Liver (tissue), 9 donors: ENCODE data around the gene POU6F2. TPM values are rescaled to one million over a fixed set of nuclear protein-coding genes. Genes with fewer than 3 reads are reported as not detected.

ENCODE experiments used
- DNase-seq: peaks from one replicate; pipeline ENCODE4 v3.0.0-alpha.2; 2017; ENCODE audit warnings: low spot score
- H3K27ac ChIP-seq, 2 donors: one replicate each; pipeline ENCODE4 v1.7.0; 2013; ENCODE audit warnings: inconsistent platforms in 2 of 2, low read length in 2 of 2, control low read depth in 1 of 2, low read depth in 1 of 2, mild to moderate bottlenecking in 1 of 2
- H3K27me3 ChIP-seq, 4 donors: one replicate each; pipeline versions ENCODE4 v1.6.1 to v1.7.0; 2013; ENCODE audit warnings: low read length in 3 of 4, inconsistent platforms in 1 of 4, mild to moderate bottlenecking in 1 of 4, moderate library complexity in 1 of 4; ENCODE audit not compliant: control insufficient read depth in 4 of 4, insufficient read depth in 4 of 4
- H3K36me3 ChIP-seq, 4 donors: one replicate each; pipeline versions ENCODE4 v1.6.1 to v1.7.0; 2013; ENCODE audit warnings: low read length in 3 of 4, mild to moderate bottlenecking in 3 of 4, low read depth in 1 of 4, moderate library complexity in 1 of 4; ENCODE audit not compliant: control insufficient read depth in 4 of 4, insufficient read depth in 3 of 4
- H3K4me1 ChIP-seq, 4 donors: one replicate each; pipeline versions ENCODE4 v1.6.1 to v1.7.0; 2013; ENCODE audit warnings: low read length in 3 of 4, mild to moderate bottlenecking in 3 of 4, moderate library complexity in 1 of 4; ENCODE audit not compliant: control insufficient read depth in 4 of 4, insufficient read depth in 4 of 4
- H3K4me3 ChIP-seq, 3 donors: one replicate each; pipeline versions ENCODE4 v1.6.1 to v1.7.0; 2013; ENCODE audit warnings: low read length in 3 of 3, control low read depth in 1 of 3, low read depth in 1 of 3, mild to moderate bottlenecking in 1 of 3
- H3K9ac ChIP-seq, 2 donors: one replicate each; pipeline ENCODE4 v1.7.0; 2013; ENCODE audit warnings: low read length in 2 of 2, mild to moderate bottlenecking in 2 of 2, moderate library complexity in 2 of 2, control low read depth in 1 of 2, low read depth in 1 of 2
- H3K9me3 ChIP-seq, 4 donors: one replicate each; pipeline versions ENCODE4 v1.6.1 to v1.7.0; 2013; ENCODE audit warnings: low read length in 3 of 4; ENCODE audit not compliant: control insufficient read depth in 4 of 4
- CTCF ChIP-seq: fragments of 150-350 bp; IDR thresholded peaks from 2 replicates; pipeline ENCODE4 v1.5.1; 2017; ENCODE audit warnings: improper control_type of control experiment, low read depth, low read length; ENCODE audit not compliant: missing input control
- EGR1 ChIP-seq, 2 donors: IDR thresholded peaks; 2 replicates each; pipeline ENCODE4 v1.6.1; 2016 to 2018; ENCODE audit warnings: antibody characterized with exemption in 2 of 2, low read depth in 2 of 2
- FOXA1 ChIP-seq: IDR thresholded peaks from 2 replicates; pipeline ENCODE4 v1.6.1; 2016; ENCODE audit warnings: antibody characterized with exemption
- FOXA2 ChIP-seq: IDR thresholded peaks from 2 replicates; pipeline ENCODE4 v1.6.1; 2016; ENCODE audit warnings: antibody characterized with exemption
- GABPA ChIP-seq, 2 donors: IDR thresholded peaks in 1 of 2; conservative IDR thresholded peaks in 1 of 2; 2 replicates each; pipeline ENCODE4 v1.6.1; 2016; ENCODE audit warnings: antibody characterized with exemption in 2 of 2, mild to moderate bottlenecking in 1 of 2, moderate library complexity in 1 of 2
- HNF4A ChIP-seq, 2 donors: conservative IDR thresholded peaks; 2 replicates each; pipeline ENCODE4 v1.6.1; 2016; ENCODE audit warnings: antibody characterized with exemption in 2 of 2, mild to moderate bottlenecking in 2 of 2
- HNF4G ChIP-seq: IDR thresholded peaks from 2 replicates; pipeline ENCODE4 v1.6.1; 2016; ENCODE audit warnings: antibody characterized with exemption
- JUND ChIP-seq, 2 donors: IDR thresholded peaks; 2 replicates each; pipeline ENCODE4 v1.6.1; 2016; ENCODE audit warnings: antibody characterized with exemption in 2 of 2
- MAX ChIP-seq: IDR thresholded peaks from 2 replicates; pipeline ENCODE4 v1.6.1; 2016; ENCODE audit warnings: antibody characterized with exemption
- NR2F2 ChIP-seq: IDR thresholded peaks from 2 replicates; pipeline ENCODE4 v1.6.1; 2016; ENCODE audit warnings: antibody characterized with exemption
- RAD21 ChIP-seq, 2 donors: IDR thresholded peaks; 2 replicates each; pipeline ENCODE4 v1.6.1; 2016; ENCODE audit warnings: antibody characterized with exemption in 2 of 2, mild to moderate bottlenecking in 2 of 2
- REST ChIP-seq: IDR thresholded peaks from 2 replicates; pipeline ENCODE4 v1.6.1; 2016; ENCODE audit warnings: antibody characterized with exemption, mild to moderate bottlenecking
- RXRA ChIP-seq, 2 donors: IDR thresholded peaks; 2 replicates each; pipeline ENCODE4 v1.6.1; 2017 to 2018; ENCODE audit warnings: antibody characterized with exemption in 2 of 2, mild to moderate bottlenecking in 1 of 2
- SP1 ChIP-seq: IDR thresholded peaks from 2 replicates; pipeline ENCODE4 v1.6.1; 2018; ENCODE audit warnings: antibody characterized with exemption, mild to moderate bottlenecking
- TAF1 ChIP-seq: conservative IDR thresholded peaks from 2 replicates; pipeline ENCODE4 v1.6.1; 2016; ENCODE audit warnings: antibody characterized with exemption, mild to moderate bottlenecking
- YY1 ChIP-seq: IDR thresholded peaks from 2 replicates; pipeline ENCODE4 v1.6.1; 2016; ENCODE audit warnings: antibody characterized with exemption, mild to moderate bottlenecking
- ZBTB33 ChIP-seq: IDR thresholded peaks from 2 replicates; pipeline ENCODE4 v1.6.1; 2016; ENCODE audit warnings: antibody characterized with exemption
- WGBS: extraction: QIAGEN DNeasy Blood & Tissue Kit; methylation state at CpG from one replicate; pipeline ENCODE4 v1.1.7; 2013; 5-methylcytosine and 5-hydroxymethylcytosine counted together
- polyA plus RNA-seq, 2 donors: library from polyadenylated mRNA; stranded (reverse) in 1 of 2; unstranded in 1 of 2; fragments of 200-250 nt in 1 of 2; fragments of >200 nt in 1 of 2; fragmentation: Nextera tagmentation in 1 of 2; extraction: Ambion mirVana in 1 of 2; gene quantifications; one replicate each; pipeline versions ENCODE4 v1.2.1 to v1.2.3, GENCODE V29; 2013 to 2015
- total RNA-seq, 2 donors: library from RNA; depleted of rRNA; stranded (reverse); fragments of >200 nt; gene quantifications; one replicate each; pipeline ENCODE4 v1.2.3, GENCODE V29; 2014
- TF ChIP-seq, protein P1 (sequence below): IDR thresholded peaks from 2 replicates; pipeline ENCODE4 v1.6.1; 2016; ENCODE audit warnings: antibody characterized with exemption
- donor health status: healthy.
- donor health status: healthy.
- donor health status: healthy.
- donor health status: healthy.
- donor health status: healthy.

The POU6F2 gene
- total and polyA plus RNA-seq, 4 donors, result under 0.01 to 0.24 (median 0.08) TPM; not detected in 1

GRCh38 chr7:39260279-39260844 lies 282.7 kb downstream of the POU6F2 start:
- Histone ChIP-seq H3K4me3 (no peak overlapping the region), H3K27me3 (no peaks in the 10 kb centered on the region), H3K9me3 (no peaks in the 10 kb centered on the region), H3K27ac (no peak overlapping the region), H3K4me1 (no peaks in the 10 kb centered on the region), H3K9ac (no peak overlapping the region), H3K36me3 (no peaks in the 10 kb centered on the region)
- TF ChIP-seq MAX, result no peak
- no peak for TF ChIP-seq EGR1 (IDR thresholded peaks at IDR 0.05; ENCODE audit: low read depth in 2 of 2)
- TF ChIP-seq TAF1, result no peak
- no peak for TF ChIP-seq FOXA2
- TF ChIP-seq NR2F2, result no peak
- no peak for TF ChIP-seq CTCF
- TF ChIP-seq HNF4G, result no peak
- no peak for TF ChIP-seq ZBTB33
- TF ChIP-seq RXRA (IDR thresholded peaks at IDR 0.05), result no peak
- no peak for TF ChIP-seq REST
- TF ChIP-seq, protein P1, sequence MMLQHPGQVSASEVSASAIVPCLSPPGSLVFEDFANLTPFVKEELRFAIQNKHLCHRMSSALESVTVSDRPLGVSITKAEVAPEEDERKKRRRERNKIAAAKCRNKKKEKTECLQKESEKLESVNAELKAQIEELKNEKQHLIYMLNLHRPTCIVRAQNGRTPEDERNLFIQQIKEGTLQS, result no peak
- no peak for TF ChIP-seq JUND (IDR thresholded peaks at IDR 0.05)
- no peak for TF ChIP-seq FOXA1
- no peak for TF ChIP-seq SP1
- TF ChIP-seq YY1, result no peak
- TF ChIP-seq HNF4A (conservative IDR thresholded peaks at IDR 0.05), result no peak
- no peak for TF ChIP-seq RAD21 (IDR thresholded peaks at IDR 0.05)
- no peak for TF ChIP-seq GABPA (IDR thresholded peaks at IDR 0.05 in 1 of 2, conservative IDR thresholded peaks at IDR 0.05 in 1 of 2)
- 96% methylated on average over 2 of the region's 2 CpGs for WGBS
- DNase-seq, result no peak
